ENCODE data around the gene XIRP1.

XIRP1 gene

DNA sequence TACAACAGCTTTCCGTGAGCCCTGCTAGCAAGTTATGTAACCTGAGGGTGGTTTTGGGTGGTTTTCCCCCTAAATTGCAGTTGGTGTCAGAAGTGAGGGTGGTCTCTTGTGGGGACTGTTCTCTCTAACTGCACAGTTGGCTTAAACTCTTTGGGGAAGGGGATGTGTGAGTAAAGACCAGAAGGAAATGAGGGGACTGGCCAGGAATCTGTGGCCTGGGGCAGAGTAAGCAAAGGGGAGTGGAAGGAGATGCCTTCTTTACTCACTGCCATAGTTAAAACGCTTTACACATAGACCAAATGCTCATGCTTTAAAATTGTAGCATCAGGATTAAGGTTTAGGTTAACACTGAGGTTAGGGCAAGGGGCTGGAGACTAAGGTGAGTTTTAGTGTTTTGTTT lies 21.2 kb upstream of the XIRP1 start:
- DNase-seq = no peak
- Histone ChIP-seq H3K36me3 (replicated peaks; ENCODE audit: insufficient read depth, low read length) (no peaks in the 10 kb centered on the region), H3K79me2 (ENCODE audit: low read length) (no peaks in the 10 kb centered on the region), H3K27me3 (replicated peaks; ENCODE audit: insufficient read depth, low read length) (no peaks in the 10 kb centered on the region), H3K4me1 (ENCODE audit: low read length) (peaks cover 59% of the 10 kb centered on the region), H4K20me1 (ENCODE audit: insufficient read depth, low read length) (no peaks in the 10 kb centered on the region), H3K9me2 (replicated peaks; ENCODE audit: insufficient read depth, low read length) (no peaks in the 10 kb centered on the region), H3K4me2 (ENCODE audit: low read depth, low read length) (no peak overlapping the region), H3K9ac (ENCODE audit: low read length) (no peak overlapping the region), H3K9me3 (replicated peaks; ENCODE audit: insufficient read depth, low read length) (no peaks in the 10 kb centered on the region), H3K27ac (ENCODE audit: low read length) (no peak overlapping the region), H3K4me3 (ENCODE audit: low read length) (no peak overlapping the region), H2AFZ (ENCODE audit: low read length) (no peak overlapping the region), H3F3A (ENCODE audit: insufficient read depth, low read length) (peaks cover 28% of the 10 kb centered on the region)
- TF ChIP-seq, protein P1, sequence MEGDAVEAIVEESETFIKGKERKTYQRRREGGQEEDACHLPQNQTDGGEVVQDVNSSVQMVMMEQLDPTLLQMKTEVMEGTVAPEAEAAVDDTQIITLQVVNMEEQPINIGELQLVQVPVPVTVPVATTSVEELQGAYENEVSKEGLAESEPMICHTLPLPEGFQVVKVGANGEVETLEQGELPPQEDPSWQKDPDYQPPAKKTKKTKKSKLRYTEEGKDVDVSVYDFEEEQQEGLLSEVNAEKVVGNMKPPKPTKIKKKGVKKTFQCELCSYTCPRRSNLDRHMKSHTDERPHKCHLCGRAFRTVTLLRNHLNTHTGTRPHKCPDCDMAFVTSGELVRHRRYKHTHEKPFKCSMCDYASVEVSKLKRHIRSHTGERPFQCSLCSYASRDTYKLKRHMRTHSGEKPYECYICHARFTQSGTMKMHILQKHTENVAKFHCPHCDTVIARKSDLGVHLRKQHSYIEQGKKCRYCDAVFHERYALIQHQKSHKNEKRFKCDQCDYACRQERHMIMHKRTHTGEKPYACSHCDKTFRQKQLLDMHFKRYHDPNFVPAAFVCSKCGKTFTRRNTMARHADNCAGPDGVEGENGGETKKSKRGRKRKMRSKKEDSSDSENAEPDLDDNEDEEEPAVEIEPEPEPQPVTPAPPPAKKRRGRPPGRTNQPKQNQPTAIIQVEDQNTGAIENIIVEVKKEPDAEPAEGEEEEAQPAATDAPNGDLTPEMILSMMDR (IDR thresholded peaks at IDR 0.05; ENCODE audit: low read length) = no peak
- no peak for TF ChIP-seq EZH2phosphoT487 (IDR thresholded peaks at IDR 0.05; ENCODE audit: low read length)
- TF ChIP-seq EZH2 (optimal IDR thresholded peaks at IDR 0.05; ENCODE audit: low read depth, low read length) = no peak

DNA sequence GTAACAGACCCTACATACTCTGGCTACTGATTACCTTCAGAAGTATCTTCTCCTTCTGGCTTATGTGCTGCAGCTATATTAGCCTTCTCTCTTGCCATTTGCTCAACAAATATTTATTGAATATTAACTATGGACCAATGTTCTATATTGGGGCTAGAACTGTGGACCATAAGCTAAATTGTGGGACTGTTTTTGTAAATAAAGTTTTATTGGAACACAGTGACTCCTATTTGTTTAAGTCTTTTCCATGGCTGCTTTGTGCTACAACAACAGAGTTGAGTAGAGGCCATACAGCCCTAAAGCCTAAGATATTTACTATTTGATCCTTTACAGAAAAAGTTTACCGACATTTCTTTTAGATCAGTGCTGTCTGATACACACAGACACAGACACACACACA lies 20.3 kb upstream of the XIRP1 start:
- TF ChIP-seq EZH2 (optimal IDR thresholded peaks at IDR 0.05; ENCODE audit: low read depth, low read length) (no peak), EZH2phosphoT487 (IDR thresholded peaks at IDR 0.05; ENCODE audit: low read length) (no peak)
- TF ChIP-seq, protein P1 (IDR thresholded peaks at IDR 0.05; ENCODE audit: low read length) = no peak
- Histone ChIP-seq H2AFZ (ENCODE audit: low read length) (no peak overlapping the region), H4K20me1 (ENCODE audit: insufficient read depth, low read length) (no peaks in the 10 kb centered on the region), H3K27me3 (replicated peaks; ENCODE audit: insufficient read depth, low read length) (no peaks in the 10 kb centered on the region), H3K4me3 (ENCODE audit: low read length) (no peak overlapping the region), H3F3A (ENCODE audit: insufficient read depth, low read length) (peaks cover 35% of the 10 kb centered on the region), H3K79me2 (ENCODE audit: low read length) (no peaks in the 10 kb centered on the region), H3K9ac (ENCODE audit: low read length) (no peak overlapping the region), H3K9me3 (replicated peaks; ENCODE audit: insufficient read depth, low read length) (no peaks in the 10 kb centered on the region), H3K27ac (ENCODE audit: low read length) (no peak overlapping the region), H3K9me2 (replicated peaks; ENCODE audit: insufficient read depth, low read length) (no peaks in the 10 kb centered on the region), H3K4me2 (ENCODE audit: low read depth, low read length) (no peak overlapping the region), H3K4me1 (ENCODE audit: low read length) (peaks cover 62% of the 10 kb centered on the region), H3K36me3 (replicated peaks; ENCODE audit: insufficient read depth, low read length) (no peaks in the 10 kb centered on the region)
- DNase-seq = no peak

DNA sequence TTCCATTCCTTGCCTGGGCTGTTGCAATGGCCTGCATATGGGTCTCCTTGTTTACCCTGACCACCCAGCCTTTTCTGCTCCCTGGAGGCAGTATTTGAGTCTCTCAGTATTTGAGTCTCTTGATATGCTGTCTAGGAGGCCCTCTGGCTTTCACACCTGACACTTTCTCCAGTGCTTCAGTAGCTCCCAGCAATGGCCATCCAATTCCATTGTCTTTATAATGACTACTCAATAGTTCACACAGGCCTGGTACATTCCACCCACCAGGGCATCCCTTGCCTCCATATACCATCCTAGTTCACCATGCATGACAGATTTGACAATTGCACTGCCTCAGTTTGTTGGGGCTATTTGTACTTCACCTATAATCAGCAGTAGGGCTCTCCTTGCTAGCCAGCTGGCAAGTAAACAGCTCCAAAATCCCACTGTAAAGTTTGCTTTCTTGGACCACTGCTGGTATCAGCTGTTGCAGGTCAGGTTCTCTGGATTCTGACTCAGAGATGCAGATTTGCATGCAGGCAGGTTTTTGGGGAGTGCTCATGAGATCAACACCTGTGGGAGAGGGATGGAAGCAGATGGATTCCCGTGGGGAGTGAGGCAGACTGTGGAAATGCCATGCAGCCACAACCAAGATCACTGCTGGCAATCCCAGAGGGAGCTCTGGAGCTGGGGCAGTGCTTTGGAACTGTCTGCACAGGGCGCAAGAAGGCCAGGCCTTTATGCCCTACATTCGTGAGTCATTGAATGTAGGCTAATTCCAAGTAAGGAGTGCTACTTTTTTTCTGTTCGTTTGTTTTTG lies 19.1 kb upstream of the XIRP1 start:
- DNase-seq = no peak
- H3K9me2 ChIP-seq (replicated peaks; ENCODE audit: insufficient read depth, low read length) = no peaks in the 10 kb centered on the region
- no peaks in the 10 kb centered on the region for H3K9me3 ChIP-seq (replicated peaks; ENCODE audit: insufficient read depth, low read length)
- no peak overlapping the region for H3K27ac ChIP-seq (ENCODE audit: low read length)
- no peaks in the 10 kb centered on the region for H3K36me3 ChIP-seq (replicated peaks; ENCODE audit: insufficient read depth, low read length)
- H3K79me2 ChIP-seq (ENCODE audit: low read length) = no peaks in the 10 kb centered on the region
- no peaks in the 10 kb centered on the region for H4K20me1 ChIP-seq (ENCODE audit: insufficient read depth, low read length)
- H3K4me3 ChIP-seq (ENCODE audit: low read length) = no peak overlapping the region
- TF ChIP-seq EZH2phosphoT487 (IDR thresholded peaks at IDR 0.05; ENCODE audit: low read length) (no peak), EZH2 (optimal IDR thresholded peaks at IDR 0.05; ENCODE audit: low read depth, low read length) (no peak)
- TF ChIP-seq, protein P1 (IDR thresholded peaks at IDR 0.05; ENCODE audit: low read length) = no peak
- H3K9ac ChIP-seq (ENCODE audit: low read length) = no peak overlapping the region
- H2AFZ ChIP-seq (ENCODE audit: low read length) = no peak overlapping the region
- H3K4me2 ChIP-seq (ENCODE audit: low read depth, low read length) = no peak overlapping the region
- H3K4me1 ChIP-seq (ENCODE audit: low read length) = peaks cover 62% of the 10 kb centered on the region
- peaks cover 36% of the 10 kb centered on the region for H3F3A ChIP-seq (ENCODE audit: insufficient read depth, low read length)
- H3K27me3 ChIP-seq (replicated peaks; ENCODE audit: insufficient read depth, low read length) = no peaks in the 10 kb centered on the region

Measured in MM.1S (cell line).